GM08714 (cell line): ENCODE measurements around the gene MYCBP2.

ENCODE experiments used
- H3K4me3 ChIP-seq: fragments of 200-500 bp; sonication (Bioruptor generic); 2 replicates; pipeline ENCODE4 v1.5.1; 2014; ENCODE audit warnings: mild to moderate bottlenecking, low read length, inconsistent platforms
- ZNF274 ChIP-seq: IDR thresholded peaks from 2 replicates; pipeline ENCODE4 v1.6.1; 2012; ENCODE audit warnings: mild to moderate bottlenecking, low read depth, low read length

MYCBP2 gene

DNA sequence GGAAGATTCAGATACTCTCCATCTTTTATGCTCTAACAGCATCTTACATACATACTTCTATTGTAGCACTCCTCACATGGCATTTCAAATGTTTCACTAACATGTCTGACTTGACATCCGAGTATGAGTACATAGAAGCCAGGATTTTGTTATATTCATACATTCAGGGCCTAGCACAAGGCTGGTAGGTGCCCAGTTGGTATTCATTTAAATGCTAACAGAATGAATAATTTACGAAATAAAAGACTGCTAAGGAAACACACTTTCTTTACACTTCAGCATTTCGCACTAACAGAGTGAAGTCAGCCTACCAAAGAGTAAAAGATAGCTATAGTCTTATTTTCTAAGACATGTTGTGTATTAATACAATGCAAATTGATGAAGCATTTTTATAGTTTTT lies 232.1 kb downstream of the MYCBP2 start:
- TF ChIP-seq ZNF274, result no peak
- H3K4me3 ChIP-seq, result no peak overlapping the region

DNA sequence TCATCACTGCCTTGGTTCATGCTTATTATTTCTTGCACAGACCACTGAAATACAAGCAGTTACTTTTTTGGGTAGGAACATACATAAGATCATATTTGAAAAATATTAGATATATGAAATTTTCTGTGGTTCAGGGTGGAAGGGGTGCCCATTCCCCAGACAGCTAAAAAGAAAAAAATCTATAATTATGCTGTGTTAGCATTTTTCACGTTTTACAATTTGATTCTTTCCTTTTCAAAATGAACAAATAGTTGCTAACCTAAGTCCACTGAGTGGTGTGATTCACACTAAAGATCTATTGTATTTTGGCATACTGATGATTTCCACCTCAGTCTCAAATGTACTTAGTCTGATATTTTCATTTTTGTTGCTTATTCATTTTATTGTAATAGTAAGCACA lies 233.2 kb downstream of the MYCBP2 start:
- H3K4me3 ChIP-seq, result no peak overlapping the region
- no peak for TF ChIP-seq ZNF274

DNA sequence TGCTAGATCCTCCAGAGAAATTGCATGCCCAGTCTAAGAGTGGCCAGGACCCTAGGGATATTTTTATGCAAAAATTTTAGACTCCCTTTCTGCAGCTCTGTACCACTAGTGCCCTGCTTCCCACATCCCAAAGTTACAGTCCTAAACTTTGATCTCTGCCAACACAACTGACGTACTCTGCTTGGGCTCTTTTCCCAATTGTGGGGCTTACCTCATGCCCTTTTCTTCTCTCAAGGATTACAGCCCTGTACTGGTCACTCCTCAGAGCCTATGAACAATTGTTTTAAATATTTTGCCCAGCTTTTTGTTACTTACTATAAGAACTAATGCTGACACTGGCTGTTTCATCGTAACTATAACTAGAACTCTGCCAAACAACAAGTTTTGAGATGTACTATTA lies 242.1 kb downstream of the MYCBP2 start:
- TF ChIP-seq ZNF274, result no peak
- no peak overlapping the region for H3K4me3 ChIP-seq

DNA sequence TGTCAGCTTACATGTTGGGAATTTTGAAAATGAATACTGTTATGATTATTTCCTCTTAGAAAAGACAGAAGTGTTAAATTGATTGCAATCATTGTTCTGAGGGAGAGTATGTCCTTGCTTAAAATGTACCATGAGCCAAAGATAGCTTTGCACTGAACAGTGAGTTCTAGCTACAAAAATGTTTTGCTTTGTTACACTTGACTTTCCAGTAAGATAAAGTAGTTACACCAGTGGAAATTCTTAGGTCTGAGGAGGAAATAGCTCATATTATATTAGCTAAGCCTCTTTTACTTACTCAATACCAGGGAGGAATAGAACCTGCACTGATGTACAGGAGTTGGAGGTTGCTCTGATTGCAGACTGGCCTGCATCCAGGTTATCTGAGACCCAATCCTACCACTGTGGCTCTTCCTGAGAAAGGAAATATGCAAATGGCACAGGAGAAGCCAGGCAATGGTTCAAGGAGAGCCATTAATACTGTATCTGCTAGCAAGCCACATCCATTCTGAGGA lies 246.9 kb downstream of the MYCBP2 start:
- H3K4me3 ChIP-seq, result no peak overlapping the region
- no peak for TF ChIP-seq ZNF274

DNA sequence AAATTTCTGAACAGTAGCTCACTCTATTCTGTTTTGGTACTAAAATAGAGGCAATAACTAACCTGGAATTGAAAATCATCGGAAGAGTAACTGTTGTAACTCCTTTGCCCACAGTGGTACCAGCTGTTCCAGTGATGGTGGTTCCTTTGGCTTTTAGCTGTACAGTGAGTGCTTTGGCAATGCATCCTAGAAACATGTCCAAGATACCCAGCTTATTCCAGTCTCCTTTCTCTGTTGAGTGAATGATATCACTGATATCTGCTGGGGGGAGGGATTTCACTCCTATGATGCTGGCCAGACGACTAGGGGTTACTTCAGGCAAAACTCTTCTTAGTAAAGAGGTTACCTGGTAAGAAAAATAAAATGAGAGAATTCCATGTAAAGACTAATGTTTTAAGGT lies 259.4 kb downstream of the MYCBP2 start:
- no peak for TF ChIP-seq ZNF274
- H3K4me3 ChIP-seq, result no peak overlapping the region

DNA sequence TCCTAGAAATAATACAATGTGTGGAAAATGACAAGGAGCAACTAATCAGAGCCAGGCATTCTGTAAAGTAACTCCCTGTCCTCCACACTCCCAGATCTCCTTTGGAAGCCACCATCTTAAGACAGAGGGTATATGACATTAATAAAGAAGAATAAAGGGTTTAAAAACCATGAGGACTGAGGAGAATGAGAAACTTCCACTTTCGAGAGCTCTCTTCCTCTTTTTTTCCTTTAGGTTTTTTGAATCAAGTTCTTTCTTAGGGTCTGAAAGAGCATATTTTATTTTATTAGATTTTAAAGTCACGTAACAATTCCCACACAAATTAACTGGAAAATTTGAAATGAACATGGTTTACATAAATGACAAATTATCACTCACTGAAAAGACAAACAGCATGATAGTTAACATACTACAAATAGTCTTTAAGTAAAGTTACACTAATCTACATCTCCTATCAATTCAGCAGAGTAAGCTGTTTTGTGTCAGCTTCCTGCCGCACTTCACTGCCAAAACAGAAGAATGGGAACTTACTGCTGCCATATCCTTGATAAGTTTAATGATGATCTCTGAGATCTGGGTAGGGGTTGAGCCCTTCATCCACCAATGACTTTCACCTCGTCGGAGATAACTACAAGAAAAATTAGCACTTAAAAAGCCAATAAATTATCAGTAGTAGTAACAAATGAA lies 261.3 kb downstream of the MYCBP2 start:
- H3K4me3 ChIP-seq, result no peak overlapping the region
- TF ChIP-seq ZNF274, result no peak

DNA sequence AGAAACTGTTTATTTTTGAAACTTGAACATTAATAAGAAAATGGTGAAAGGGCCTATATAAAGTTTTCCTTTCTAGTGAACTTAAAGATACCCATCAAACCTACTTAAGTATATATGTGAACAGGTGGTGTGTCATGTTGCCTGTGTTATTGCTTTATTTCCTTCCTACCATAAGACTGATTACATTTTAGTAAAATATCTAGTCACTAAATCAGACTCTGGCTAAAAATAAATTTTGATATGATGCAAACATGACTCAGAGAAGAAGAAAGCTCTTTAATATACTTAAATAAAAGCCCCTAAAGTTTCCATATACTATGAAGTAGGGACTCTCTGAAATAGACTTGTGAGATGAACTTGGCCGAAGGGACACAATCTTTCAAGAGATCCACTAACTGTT lies 264.8 kb downstream of the MYCBP2 start:
- H3K4me3 ChIP-seq, result no peak overlapping the region
- no peak for TF ChIP-seq ZNF274

DNA sequence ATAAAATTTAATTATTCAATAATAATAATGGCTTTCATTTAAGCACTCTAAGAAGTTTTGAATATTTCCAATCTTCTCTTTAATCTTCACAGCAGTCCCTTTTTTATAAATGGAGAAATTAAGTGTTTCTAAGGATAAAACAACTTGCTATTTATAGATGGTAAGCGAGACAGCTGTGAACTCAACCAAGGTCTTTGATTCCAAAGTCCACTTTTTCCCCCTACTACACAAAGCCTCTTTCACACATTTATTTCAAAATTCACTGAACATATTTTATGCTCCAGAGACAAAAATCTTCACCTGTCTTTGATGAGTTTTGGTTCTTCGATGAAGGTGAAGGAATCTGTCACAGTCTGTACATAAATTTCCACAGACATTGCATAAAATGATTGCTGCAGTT lies 265.5 kb downstream of the MYCBP2 start:
- H3K4me3 ChIP-seq, result no peak overlapping the region
- TF ChIP-seq ZNF274, result no peak

DNA sequence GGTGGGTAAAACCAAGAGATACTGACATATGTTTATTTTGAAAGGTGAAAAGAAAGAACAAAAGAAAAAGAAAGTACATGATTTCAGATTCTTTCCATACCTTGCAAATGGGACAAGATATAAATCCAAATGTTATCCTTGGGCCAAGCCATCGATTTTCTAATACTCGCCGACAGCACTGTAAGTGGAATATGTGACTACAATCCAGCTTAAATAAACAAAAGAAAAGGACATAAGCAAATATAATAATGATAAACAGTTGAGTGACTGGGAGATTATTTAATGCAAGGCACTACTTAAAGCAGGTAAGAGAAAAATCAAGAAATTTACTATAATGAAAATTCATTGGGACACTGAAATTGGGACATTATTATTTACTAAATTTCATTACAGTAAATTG lies 270.0 kb downstream of the MYCBP2 start:
- TF ChIP-seq ZNF274, result no peak
- H3K4me3 ChIP-seq, result no peak overlapping the region

DNA sequence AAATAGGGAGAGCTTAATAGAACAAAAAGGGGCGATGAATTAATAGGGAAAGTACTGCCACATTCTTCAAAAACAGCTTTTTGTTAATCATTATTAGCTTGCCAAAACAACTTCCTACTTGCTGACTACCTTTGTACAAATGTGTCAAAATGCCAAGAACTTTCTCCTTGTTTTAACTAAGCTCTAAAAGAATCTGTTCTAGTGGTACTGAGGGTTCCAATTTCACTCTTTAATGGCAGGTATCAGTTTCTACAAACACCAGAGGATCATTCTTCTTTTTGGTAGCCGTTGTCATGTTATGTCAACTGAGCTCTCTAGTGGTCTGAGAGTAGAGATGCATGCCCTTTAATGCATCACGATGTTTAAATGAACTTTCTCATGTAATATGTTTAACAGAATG lies 270.5 kb downstream of the MYCBP2 start:
- no peak for TF ChIP-seq ZNF274
- no peak overlapping the region for H3K4me3 ChIP-seq

DNA sequence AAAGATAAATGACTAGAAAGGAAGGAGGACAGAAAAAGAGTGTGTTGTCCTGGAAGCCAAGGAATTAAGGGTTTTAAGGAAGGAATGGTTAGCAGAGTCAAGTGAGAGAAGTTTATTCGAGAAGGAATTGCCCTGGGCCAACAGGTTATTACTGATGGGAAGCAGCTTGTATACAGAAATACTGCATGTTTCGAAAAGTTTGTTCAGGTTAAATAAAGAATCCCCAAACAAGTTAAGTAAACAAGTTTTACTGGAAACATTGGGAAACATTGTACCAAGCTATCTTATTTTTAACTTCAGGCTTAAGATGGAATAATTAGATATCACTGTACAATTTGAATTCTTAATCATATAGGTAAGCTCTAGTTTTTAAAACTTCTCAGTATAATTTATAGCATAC lies 271.7 kb downstream of the MYCBP2 start:
- TF ChIP-seq ZNF274, result no peak
- no peak overlapping the region for H3K4me3 ChIP-seq

DNA sequence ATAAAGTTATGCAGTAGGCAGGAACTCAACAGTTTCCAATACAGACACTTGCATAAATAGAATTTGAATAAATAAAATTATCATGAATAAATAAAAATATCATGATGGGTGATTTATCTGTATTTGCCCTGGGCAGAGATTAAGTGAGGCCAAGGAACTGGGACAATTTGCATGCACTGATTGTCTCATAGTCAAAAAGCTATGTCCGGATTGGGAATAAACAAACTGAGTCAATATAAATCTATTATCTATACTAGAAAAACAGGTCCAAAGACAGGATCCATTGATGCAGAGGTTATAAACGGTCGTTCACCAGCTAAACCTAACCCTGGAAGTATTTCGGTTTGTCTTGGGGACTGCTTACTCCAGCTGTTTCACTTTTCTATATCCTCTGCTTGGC lies 273.7 kb downstream of the MYCBP2 start:
- TF ChIP-seq ZNF274, result no peak
- H3K4me3 ChIP-seq, result no peak overlapping the region

DNA sequence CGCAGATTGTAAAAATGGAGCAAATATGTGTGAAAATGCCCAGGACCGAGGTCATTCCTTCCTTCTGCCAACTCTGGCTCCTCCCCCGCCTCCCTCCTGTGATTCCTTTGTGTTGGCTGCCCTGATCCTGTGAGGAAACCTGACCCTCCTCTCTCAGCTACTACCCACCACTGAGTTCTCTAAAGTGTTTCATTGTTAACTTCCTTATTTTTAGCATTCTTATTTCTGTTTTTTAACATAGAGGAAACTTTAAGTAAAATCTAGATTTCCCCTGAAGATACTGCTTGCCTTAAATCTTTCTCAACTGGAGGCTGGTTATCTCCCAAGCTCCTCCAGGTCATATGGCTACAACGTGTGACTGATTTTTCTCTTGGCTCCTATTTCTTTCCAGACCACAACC lies 278.2 kb downstream of the MYCBP2 start:
- no peak overlapping the region for H3K4me3 ChIP-seq
- no peak for TF ChIP-seq ZNF274

DNA sequence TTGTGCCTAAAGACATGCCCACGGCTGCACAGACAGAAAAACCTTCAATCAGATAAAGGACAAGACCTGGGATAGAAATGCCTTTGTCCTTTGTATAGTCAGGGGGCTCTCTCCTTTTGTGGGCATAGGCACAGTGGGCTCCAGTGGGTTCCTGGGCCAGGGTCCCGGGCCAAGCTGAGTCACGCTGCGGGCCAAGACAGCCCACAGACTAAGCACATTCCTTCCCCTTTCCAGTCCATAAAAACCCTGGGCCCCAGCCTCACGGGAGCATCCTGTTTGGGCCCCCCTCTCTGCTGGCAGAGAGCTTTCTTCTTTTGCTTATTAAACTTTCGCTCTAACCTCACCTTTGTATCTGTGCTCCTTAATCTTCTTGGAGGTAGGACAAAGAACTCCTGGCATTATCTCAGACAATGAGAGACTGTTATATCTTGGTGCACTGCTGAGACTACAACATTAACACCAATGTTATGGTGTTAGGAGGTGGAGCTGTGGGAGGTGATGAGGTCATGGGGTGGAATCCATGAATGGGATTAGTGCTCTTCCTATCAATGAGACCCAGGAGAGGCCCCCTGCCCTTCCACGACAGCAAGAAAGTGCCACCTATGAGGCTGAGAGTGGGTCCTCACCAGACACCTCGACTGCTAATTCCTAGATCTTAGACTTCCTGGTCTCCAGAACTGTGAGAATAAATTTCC lies 279.1 kb downstream of the MYCBP2 start:
- no peak overlapping the region for H3K4me3 ChIP-seq
- no peak for TF ChIP-seq ZNF274

DNA sequence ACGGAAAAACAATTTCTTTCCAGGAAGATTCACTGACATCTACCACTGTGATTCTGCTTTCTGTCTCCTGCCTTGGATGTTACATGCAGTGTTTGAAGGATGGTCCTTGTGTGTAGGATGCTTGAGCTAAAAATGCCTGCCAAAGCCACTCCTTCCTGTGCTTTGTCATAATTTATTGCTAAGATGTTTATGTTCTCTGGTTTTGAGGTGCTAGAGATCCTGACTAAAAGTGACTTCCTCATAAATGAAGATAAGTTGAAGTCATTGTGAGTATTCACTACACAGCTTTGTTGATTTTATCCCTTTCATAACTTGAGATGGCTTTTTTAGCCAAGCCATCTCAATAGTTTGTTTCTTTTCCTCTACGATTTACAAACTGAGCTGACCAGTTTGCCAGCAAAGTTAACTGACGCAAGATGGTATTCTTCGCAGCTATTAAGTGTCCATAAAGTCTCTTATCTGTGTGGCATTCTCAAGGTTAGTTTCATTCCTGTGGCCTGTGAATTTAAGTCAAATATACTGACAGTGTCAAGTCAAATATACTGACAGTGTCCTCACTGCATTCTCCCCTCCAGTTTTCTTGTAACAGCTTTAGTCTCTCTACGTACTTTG lies 284.2 kb downstream of the MYCBP2 start:
- no peak overlapping the region for H3K4me3 ChIP-seq
- TF ChIP-seq ZNF274, result no peak
